Keratinocyte (primary cell): ENCODE measurements around the gene FOXL2NB. TPM values are rescaled to one million over a fixed set of nuclear protein-coding genes. Genes with fewer than 3 reads are reported as not detected.

Source experiments
- DNase-seq: peaks from one replicate; pipeline ENCODE4 v3.0.0-alpha.2; 2011; ENCODE audit warnings: low read depth, missing footprints, low spot score
- FAIRE-seq: peaks from 2 replicates; lab custom pipeline; 2011; peaks lifted over from hg19 to GRCh38; lab: Jason Lieb, UNC
- H2AFZ ChIP-seq: 2 replicates; pipeline ENCODE4 v1.6.0; 2012; ENCODE audit warnings: low read length, control low read depth, inconsistent platforms; ENCODE audit not compliant: control insufficient read depth
- H3K27ac ChIP-seq: 2 replicates; pipeline ENCODE4 v1.5.1; 2011; ENCODE audit warnings: low read length; ENCODE audit not compliant: control insufficient read depth, insufficient read depth
- H3K27me3 ChIP-seq: 3 replicates; pipeline ENCODE4 v1.6.0; 2011; ENCODE audit warnings: low read length; ENCODE audit not compliant: control insufficient read depth, insufficient read depth; ENCODE audit errors: extremely low read depth
- H3K36me3 ChIP-seq, 2 experiments: 2 replicates in 1 of 2; 3 replicates in 1 of 2; pipeline ENCODE4 v1.5.1; 2011; ENCODE audit warnings: low read length in 2 of 2, mild to moderate bottlenecking in 1 of 2; ENCODE audit not compliant: control insufficient read depth in 2 of 2, insufficient read depth in 2 of 2; ENCODE audit errors: extremely low read depth in 1 of 2
- H3K4me1 ChIP-seq: 3 replicates; pipeline ENCODE4 v1.5.1; 2011; ENCODE audit warnings: low read length; ENCODE audit not compliant: control insufficient read depth, insufficient read depth; ENCODE audit errors: extremely low read depth
- H3K4me2 ChIP-seq: 3 replicates; pipeline ENCODE4 v1.6.0; 2011; ENCODE audit warnings: low read depth, low read length; ENCODE audit not compliant: control insufficient read depth, insufficient read depth; ENCODE audit errors: extremely low read depth
- H3K4me3 ChIP-seq, 3 experiments: fragments of 200-600 bp in 1 of 3; sonication (generic) in 1 of 3; 2 replicates in 2 of 3; 3 replicates in 1 of 3; pipeline ENCODE4 v1.5.1; 2011 to 2016; ENCODE audit warnings: low read length in 3 of 3, mild to moderate bottlenecking in 3 of 3, control low read depth in 2 of 3, inconsistent platforms in 1 of 3, low read depth in 1 of 3, mixed read lengths in 1 of 3, mixed run types in 1 of 3, moderate library complexity in 1 of 3; ENCODE audit not compliant: control insufficient read depth in 2 of 3, insufficient read depth in 2 of 3; ENCODE audit errors: extremely low read depth in 1 of 3
- H3K79me2 ChIP-seq: 2 replicates; pipeline ENCODE4 v1.6.0; 2012; ENCODE audit warnings: low read length; ENCODE audit not compliant: control insufficient read depth, insufficient read depth
- H3K9ac ChIP-seq: 3 replicates; pipeline ENCODE4 v1.6.0; 2011; ENCODE audit warnings: low read length; ENCODE audit not compliant: control insufficient read depth, insufficient read depth; ENCODE audit errors: extremely low read depth
- H3K9me1 ChIP-seq: 3 replicates; pipeline ENCODE4 v1.6.0; 2011; ENCODE audit warnings: low read length; ENCODE audit not compliant: control insufficient read depth, insufficient read depth; ENCODE audit errors: extremely low read depth
- H3K9me3 ChIP-seq: 2 replicates; pipeline ENCODE4 v1.5.1; 2012; ENCODE audit warnings: low read depth, low read length; ENCODE audit not compliant: control insufficient read depth
- H4K20me1 ChIP-seq: 3 replicates; pipeline ENCODE4 v1.6.0; 2011; ENCODE audit warnings: low read length; ENCODE audit not compliant: control insufficient read depth, insufficient read depth; ENCODE audit errors: extremely low read depth
- CTCF ChIP-seq, 3 experiments: IDR thresholded peaks in 1 of 3; conservative IDR thresholded peaks in 1 of 3; optimal IDR thresholded peaks in 1 of 3; 2 replicates in 2 of 3; 3 replicates in 1 of 3; pipeline versions ENCODE3 to v1.5.1; 2011; ENCODE audit warnings: low read length in 3 of 3, mild to moderate bottlenecking in 3 of 3, moderate library complexity in 2 of 3, control low read depth in 1 of 3, inconsistent platforms in 1 of 3; ENCODE audit not compliant: insufficient read depth in 2 of 3; ENCODE audit errors: extremely low read depth in 1 of 3
- EZH2 ChIP-seq: IDR thresholded peaks from one replicate; pipeline ENCODE4 v1.6.1; 2012; ENCODE audit warnings: inconsistent platforms, mild to moderate bottlenecking, low read length, moderate library complexity
- dilution Hi-C: fragments of 300-500 bp; cut with MboI; formaldehyde crosslinking; loops from one replicate; pipeline ENCODE4 v1.7.0; 2020; ENCODE audit warnings: low sequenced_read_pairs; ENCODE audit not compliant: extremely low pct_ligation_motif_present
- polyA plus RNA-seq, 5 experiments: library from polyadenylated mRNA; depleted of rRNA in 3 of 5; stranded (reverse) in 3 of 5; stranded (forward) in 1 of 5; unstranded in 1 of 5; fragments of >200 nt; gene quantifications; 1 replicate in 1 of 5; 2 replicates in 3 of 5; 3 replicates in 1 of 5; pipeline versions ENCODE4 v1.2.1 to v1.2.3, GENCODE V29; 2011 to 2012; ENCODE audit warnings: missing spikeins in 2 of 5, low read depth in 1 of 5, low replicate concordance in 1 of 5

Gene FOXL2NB
- polyA plus RNA-seq, 1 donor (not counting 4 experiments of a cell fraction or from before 2014, with no cell fraction given): 0.38 TPM

- Histone ChIP-seq H3K27ac (no peak overlapping the region), H4K20me1 (no peaks in the 10 kb centered on the region), H3K9me1 (no peaks in the 10 kb centered on the region), H3K9ac (no peak overlapping the region), H3K4me3 (no peak overlapping the region), H2AFZ (no peak overlapping the region), H3K36me3 (no peaks in the 10 kb centered on the region), H3K27me3 (peaks cover 3% of the 10 kb centered on the region), H3K4me2 (no peak overlapping the region), H3K4me1 (no peaks in the 10 kb centered on the region), H3K9me3 (no peaks in the 10 kb centered on the region), H3K79me2 (no peaks in the 10 kb centered on the region)
- DNase-seq (no peak), FAIRE-seq (no peak)
- no peak for TF ChIP-seq CTCF (optimal IDR thresholded peaks at IDR 0.05 in 1 of 3, IDR thresholded peaks at IDR 0.05 in 1 of 3, conservative IDR thresholded peaks at IDR 0.05 in 1 of 3; ENCODE audit: extremely low read depth in 1 of 3, insufficient read depth in 2 of 3, low read length in 3 of 3)
- no peak for TF ChIP-seq EZH2
- dilution Hi-C loops: no loop called here
These were observed 37.8 kb downstream of the FOXL2NB start for GRCh38 chr3:138984816-138985215.

GRCh38 chr3:138985932-138986331 is 38.9 kb downstream of the FOXL2NB start:
- Histone ChIP-seq H3K79me2 (no peaks in the 10 kb centered on the region), H3K4me1 (no peaks in the 10 kb centered on the region), H3K4me3 (no peak overlapping the region), H2AFZ (no peak overlapping the region), H3K27ac (no peak overlapping the region), H3K27me3 (peaks cover 3% of the 10 kb centered on the region), H3K9ac (no peak overlapping the region), H4K20me1 (no peaks in the 10 kb centered on the region), H3K4me2 (no peak overlapping the region), H3K36me3 (no peaks in the 10 kb centered on the region), H3K9me1 (no peaks in the 10 kb centered on the region), H3K9me3 (no peaks in the 10 kb centered on the region)
- no peak for FAIRE-seq
- no peak for DNase-seq
- dilution Hi-C loops: no loop called here
- no peak for TF ChIP-seq CTCF (optimal IDR thresholded peaks at IDR 0.05 in 1 of 3, IDR thresholded peaks at IDR 0.05 in 1 of 3, conservative IDR thresholded peaks at IDR 0.05 in 1 of 3; ENCODE audit: extremely low read depth in 1 of 3, insufficient read depth in 2 of 3, low read length in 3 of 3)
- no peak for TF ChIP-seq EZH2
